Cardiac fibroblast (primary cell): ENCODE results near the gene ANKRD29.

Source experiments
- DNase-seq, 2 donors: peaks; one replicate each; pipeline versions ENCODE4 v3.0.0 to v3.0.0-alpha.2; 2010; ENCODE audit warnings: low read depth in 2 of 2
- H3K4me3 ChIP-seq, 2 donors: replicated peaks in 1 of 2; 1 replicate in 1 of 2; 2 replicates in 1 of 2; pipeline ENCODE4 v1.5.1; 2011; ENCODE audit warnings: low read depth in 2 of 2, low read length in 2 of 2, mild to moderate bottlenecking in 2 of 2, moderate library complexity in 1 of 2
- TF ChIP-seq, protein P1 (sequence below): IDR thresholded peaks from one replicate; pipeline ENCODE4 v1.5.1; 2011; ENCODE audit warnings: low read depth, mild to moderate bottlenecking, low read length, inconsistent platforms

Gene ANKRD29

DNA sequence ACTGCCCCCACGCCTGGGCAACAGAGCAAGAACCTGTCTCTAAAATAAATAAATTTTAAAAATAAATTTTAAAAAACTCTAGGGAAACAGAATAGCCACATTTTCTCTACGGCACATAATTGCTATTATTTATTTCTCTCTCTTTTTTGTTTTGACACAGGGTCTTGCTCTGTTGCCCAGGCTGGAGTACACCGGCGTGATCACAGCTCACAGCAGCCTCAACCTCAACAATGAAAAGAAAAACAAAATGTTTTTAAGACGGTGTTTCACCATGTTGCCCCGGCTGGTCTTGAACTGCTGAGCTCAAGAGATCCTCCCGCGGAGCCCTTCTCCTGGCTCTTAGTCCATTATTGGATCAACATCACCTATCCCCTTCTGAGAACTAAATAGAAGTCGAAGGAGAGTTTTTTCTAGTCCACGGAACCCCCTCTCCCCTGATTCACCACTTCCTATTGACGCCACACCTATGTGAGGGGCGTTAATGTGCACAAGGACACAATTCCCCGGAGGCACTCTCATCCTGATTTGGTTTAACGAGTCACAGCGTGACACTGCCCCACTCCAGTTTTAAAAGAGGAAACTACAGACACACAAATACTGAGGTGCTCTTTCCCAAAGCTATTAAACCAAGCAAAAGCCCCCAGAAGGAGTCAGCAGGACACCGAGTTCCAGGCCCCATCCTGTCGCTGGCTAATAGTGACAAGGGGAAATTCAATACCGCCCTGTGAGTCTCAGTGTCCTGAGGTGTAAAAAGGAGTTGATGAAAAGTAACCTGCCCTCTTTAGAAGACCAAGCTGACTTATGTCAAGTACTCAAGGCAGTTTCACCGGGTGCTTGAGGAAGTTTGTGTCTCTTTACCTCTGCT, 77.5 kb downstream of the ANKRD29 start:
- DNase-seq: peak; percentile 44 to 56
- peak overlapping the region; percentile 77 to 97 for H3K4me3 ChIP-seq
- TF ChIP-seq, protein P1, sequence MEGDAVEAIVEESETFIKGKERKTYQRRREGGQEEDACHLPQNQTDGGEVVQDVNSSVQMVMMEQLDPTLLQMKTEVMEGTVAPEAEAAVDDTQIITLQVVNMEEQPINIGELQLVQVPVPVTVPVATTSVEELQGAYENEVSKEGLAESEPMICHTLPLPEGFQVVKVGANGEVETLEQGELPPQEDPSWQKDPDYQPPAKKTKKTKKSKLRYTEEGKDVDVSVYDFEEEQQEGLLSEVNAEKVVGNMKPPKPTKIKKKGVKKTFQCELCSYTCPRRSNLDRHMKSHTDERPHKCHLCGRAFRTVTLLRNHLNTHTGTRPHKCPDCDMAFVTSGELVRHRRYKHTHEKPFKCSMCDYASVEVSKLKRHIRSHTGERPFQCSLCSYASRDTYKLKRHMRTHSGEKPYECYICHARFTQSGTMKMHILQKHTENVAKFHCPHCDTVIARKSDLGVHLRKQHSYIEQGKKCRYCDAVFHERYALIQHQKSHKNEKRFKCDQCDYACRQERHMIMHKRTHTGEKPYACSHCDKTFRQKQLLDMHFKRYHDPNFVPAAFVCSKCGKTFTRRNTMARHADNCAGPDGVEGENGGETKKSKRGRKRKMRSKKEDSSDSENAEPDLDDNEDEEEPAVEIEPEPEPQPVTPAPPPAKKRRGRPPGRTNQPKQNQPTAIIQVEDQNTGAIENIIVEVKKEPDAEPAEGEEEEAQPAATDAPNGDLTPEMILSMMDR: no peak

DNA sequence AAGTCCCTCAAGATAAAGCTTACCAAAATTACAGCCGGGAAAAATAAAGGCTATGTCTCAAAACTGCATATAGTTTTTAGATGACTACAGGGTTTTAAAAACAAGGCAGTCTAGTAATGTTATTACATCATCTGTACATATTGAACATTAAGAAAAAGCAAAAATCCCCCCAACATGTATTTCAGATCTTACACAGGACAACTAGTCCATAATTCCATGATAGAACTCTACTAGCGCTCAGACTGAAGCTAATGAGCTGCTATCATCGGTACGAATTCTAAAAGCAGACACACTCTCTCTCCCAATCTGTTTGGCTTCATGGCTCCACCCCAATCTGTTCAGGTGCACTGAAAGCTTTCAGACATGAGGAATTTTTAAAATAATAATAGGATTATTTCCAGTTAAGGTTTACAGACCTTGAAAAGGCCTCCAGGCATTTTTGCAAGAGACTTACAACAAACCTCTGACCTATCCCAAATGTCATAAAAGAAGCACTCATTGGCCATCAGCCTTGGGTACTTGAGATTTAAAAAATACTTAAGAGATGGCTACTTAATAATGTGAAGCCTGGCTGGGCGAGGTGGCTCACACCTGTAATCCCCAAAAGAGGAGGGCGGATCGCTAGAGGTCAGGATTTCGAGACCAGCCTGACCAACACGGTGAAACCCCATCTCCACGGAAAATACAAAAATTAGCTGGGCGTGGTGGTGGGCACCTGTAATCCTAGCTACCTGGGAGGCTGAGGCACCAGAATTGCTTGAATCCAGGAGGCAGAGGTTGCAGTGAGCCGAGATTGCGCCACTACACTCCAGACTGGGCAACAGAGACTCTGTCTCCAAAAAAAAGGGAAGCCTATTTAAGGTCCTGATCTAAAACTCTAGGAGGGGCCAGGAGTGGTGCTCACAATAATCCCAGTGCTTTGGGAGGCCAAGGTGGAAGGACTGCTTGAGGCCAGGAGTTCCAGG, 78.4 kb downstream of the ANKRD29 start:
- H3K4me3 ChIP-seq: peak overlapping the region in 1 of 2 donors; percentile 38
- TF ChIP-seq, protein P1: no peak
- DNase-seq: no peak

DNA sequence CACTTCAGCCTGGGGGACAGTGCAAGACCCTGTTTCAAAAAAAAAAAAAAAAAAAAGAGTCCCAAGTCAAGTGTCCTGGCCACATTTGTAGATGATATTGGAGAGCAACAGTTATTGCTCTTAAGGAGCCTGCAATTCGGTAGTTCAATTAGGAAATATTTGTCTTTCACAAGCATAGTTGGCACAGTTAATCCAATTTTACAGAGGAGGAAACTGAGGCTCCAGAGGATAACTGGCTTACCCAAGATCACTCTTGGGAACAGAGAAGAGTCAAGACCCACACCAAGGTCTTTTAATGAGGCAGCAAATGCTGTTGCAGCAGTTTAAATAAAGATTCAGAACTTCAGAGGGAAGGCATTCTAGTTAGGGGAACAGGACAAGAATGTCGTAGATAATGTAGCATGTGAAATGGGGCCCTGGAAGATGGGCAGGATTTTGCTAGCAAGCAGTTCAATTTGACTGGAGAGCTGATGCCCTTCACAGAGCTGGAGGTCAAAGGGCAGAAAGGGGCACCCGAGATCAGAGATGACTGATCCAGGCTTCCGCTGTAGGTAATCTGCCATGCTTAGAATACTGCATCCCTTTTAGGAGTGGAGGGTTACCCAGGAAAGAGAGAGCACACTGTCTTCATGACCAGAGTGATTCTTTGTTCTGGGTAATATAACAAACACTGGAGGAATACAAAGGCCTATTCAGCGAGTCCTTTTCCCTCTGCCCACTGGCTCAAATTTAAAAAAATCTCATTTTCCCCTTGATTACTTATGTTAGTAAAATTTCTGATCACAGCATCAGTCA, 79.4 kb downstream of the ANKRD29 start:
- no peak overlapping the region for H3K4me3 ChIP-seq
- TF ChIP-seq, protein P1: no peak
- no peak for DNase-seq

DNA sequence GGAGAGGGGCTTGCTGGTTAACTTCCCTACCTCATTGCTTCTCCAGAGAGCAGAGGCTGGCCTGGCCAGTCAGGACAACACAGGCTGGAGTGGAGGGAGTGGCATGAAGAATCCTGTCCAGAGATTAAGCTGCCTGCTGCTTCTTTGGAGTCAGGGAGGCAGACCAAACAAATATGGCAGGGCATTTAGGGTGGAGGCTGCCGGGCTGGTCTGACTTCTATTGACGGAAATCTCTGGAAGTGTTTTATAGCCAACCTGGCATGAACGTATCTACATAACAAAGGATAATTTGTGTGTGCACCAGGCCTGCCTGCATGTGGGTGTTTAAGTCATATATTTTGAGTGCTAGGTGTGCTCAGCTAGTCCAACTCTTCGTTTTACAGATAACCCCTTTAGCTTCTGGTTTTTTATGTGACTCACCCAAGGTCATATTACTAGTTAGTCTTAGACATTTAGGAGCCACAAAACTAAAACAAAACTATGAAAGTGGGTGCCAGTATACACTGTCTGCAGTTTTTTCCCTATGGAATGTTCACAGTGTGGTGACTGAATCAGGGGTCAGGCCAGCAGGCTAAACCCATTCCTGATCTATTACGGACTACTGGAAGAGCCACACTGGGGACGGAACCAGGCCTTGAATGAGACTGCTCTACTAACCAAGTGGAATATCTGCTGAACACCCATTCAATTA, 81.9 kb downstream of the ANKRD29 start:
- peak in 1 of 2 donors; percentile 51 for DNase-seq
- TF ChIP-seq, protein P1: no peak
- H3K4me3 ChIP-seq: no peak overlapping the region

DNA sequence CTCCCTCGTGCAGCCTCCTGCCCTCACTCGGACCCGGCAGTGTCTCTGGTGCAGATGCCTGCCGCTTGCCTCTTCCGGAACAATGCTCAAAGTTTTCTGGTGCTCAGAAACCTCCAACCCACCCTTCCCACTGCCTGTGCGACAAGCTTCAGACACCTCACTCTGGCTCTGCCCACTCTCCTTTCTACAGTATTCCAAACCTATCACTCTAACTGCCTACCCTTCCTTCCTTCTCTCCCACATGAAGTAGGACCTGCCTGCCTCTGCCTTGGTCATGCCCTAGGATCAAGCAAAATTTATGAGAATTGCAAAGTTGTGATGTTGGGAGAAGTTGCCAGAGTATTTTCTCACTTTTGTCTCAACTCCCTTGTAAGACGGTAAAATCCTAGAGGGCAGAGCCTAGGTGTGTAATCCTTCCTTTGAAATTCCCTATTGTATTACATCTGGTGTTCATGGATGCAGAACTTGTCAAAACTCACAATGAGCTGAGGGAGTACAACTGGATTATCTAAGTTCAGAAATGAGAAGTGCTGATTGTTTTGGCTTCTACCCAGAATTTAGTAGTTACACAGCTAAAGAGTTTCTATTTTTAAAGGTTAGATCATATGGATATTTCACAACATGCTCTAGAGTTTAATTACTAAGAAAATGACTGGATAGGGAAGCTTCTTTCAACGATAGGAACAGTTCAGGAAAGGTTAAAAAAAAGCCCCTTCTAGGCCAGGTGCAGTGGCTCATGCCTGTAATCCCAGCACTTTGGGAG, 83.6 kb downstream of the ANKRD29 start:
- DNase-seq: peak; percentile 62
- no peak overlapping the region for H3K4me3 ChIP-seq
- TF ChIP-seq, protein P1: no peak
